Nephron (organoid): Measurements from ENCODE around the gene ENSA.
"Not testable (repeated sequence)": the region's sequence is repeated elsewhere in the genome, so short reads cannot be mapped to it uniquely, and the experiment has no call there.

Experiments used
- H3K27ac Mint-ChIP-seq, 3 experiments: 2 replicates each; pipeline ENCODE4 v1.8.0; 2020; ENCODE audit warnings: mixed read lengths in 3 of 3, mild to moderate bottlenecking in 2 of 3, moderate library complexity in 1 of 3
- H3K27me3 Mint-ChIP-seq: 2 replicates; pipeline ENCODE4 v1.8.0; 2021; ENCODE audit warnings: low read depth, mild to moderate bottlenecking, moderate library complexity, mixed read lengths
- H3K36me3 Mint-ChIP-seq: 2 replicates; pipeline ENCODE4 v1.8.0; 2020; ENCODE audit warnings: low read depth, mixed read lengths
- H3K4me1 Mint-ChIP-seq: 2 replicates; pipeline ENCODE4 v1.8.0; 2020; ENCODE audit warnings: mixed read lengths
- H3K4me3 Mint-ChIP-seq, 3 experiments: 2 replicates each; pipeline ENCODE4 v1.8.0; 2020; ENCODE audit warnings: mild to moderate bottlenecking in 3 of 3, mixed read lengths in 3 of 3, moderate library complexity in 2 of 3
- H3K9me3 Mint-ChIP-seq: 2 replicates; pipeline ENCODE4 v1.8.0; 2020; ENCODE audit warnings: mixed read lengths
- CTCF ChIP-seq, 3 experiments: fragments of 200-600 bp; sonication (generic); IDR thresholded peaks; one replicate each; pipeline ENCODE4 v1.5.0; 2021; ENCODE audit warnings: antibody characterized with exemption in 3 of 3; ENCODE audit not compliant: unreplicated experiment in 3 of 3

Gene ENSA

GRCh38 chr1:150576794-150577556, 52.4 kb downstream of the ENSA start:
- TF ChIP-seq CTCF (IDR thresholded peaks at IDR 0.05; ENCODE audit: unreplicated experiment in 3 of 3) = no peak
- no peaks in the 10 kb centered on the region for H3K9me3 Mint-ChIP-seq
- H3K36me3 Mint-ChIP-seq = peaks cover 66% of the 10 kb centered on the region
- H3K27me3 Mint-ChIP-seq = no peaks in the 10 kb centered on the region
- H3K27ac Mint-ChIP-seq = peak overlapping the region; percentile 96 to 99 (median 99)
- peaks cover 48% of the 10 kb centered on the region for H3K4me1 Mint-ChIP-seq
- H3K4me3 Mint-ChIP-seq = peak overlapping the region; percentile 95 to 98 (median 97)

- peak overlapping the region; percentile 95 to 98 (median 97) for H3K4me3 Mint-ChIP-seq
- H3K9me3 Mint-ChIP-seq = no peaks in the 10 kb centered on the region
- TF ChIP-seq CTCF (IDR thresholded peaks at IDR 0.05; ENCODE audit: unreplicated experiment in 3 of 3) = no peak
- peaks cover 48% of the 10 kb centered on the region for H3K4me1 Mint-ChIP-seq
- no peaks in the 10 kb centered on the region for H3K27me3 Mint-ChIP-seq
- H3K27ac Mint-ChIP-seq = peak overlapping the region; percentile 37 to 73 (median 47)
- peaks cover 67% of the 10 kb centered on the region for H3K36me3 Mint-ChIP-seq
Observed at GRCh38 chr1:150576367-150576711, 53.1 kb downstream of the ENSA start.

GRCh38 chr1:150575518-150576366, 53.7 kb downstream of the ENSA start:
- Mint-ChIP-seq H3K9me3 (no peaks in the 10 kb centered on the region), H3K4me3 (peak overlapping the region; percentile 95 to 98 (median 97)), H3K4me1 (peaks cover 46% of the 10 kb centered on the region), H3K27ac (peak overlapping the region; percentile 37 to 73 (median 47)), H3K27me3 (no peaks in the 10 kb centered on the region), H3K36me3 (peaks cover 73% of the 10 kb centered on the region)
- TF ChIP-seq CTCF (IDR thresholded peaks at IDR 0.05; ENCODE audit: unreplicated experiment in 3 of 3) = no peak

GRCh38 chr1:150575072-150575489, 54.3 kb downstream of the ENSA start:
- peaks cover 77% of the 10 kb centered on the region for H3K36me3 Mint-ChIP-seq
- H3K4me1 Mint-ChIP-seq = peaks cover 44% of the 10 kb centered on the region
- peak overlapping the region; percentile 47 to 52 (median 50) for H3K27ac Mint-ChIP-seq
- no peaks in the 10 kb centered on the region for H3K9me3 Mint-ChIP-seq
- peak overlapping the region; percentile 95 to 98 (median 97) for H3K4me3 Mint-ChIP-seq
- H3K27me3 Mint-ChIP-seq = no peaks in the 10 kb centered on the region
- TF ChIP-seq CTCF (IDR thresholded peaks at IDR 0.05; ENCODE audit: unreplicated experiment in 3 of 3) = no peak

GRCh38 chr1:150574260-150575071, 54.9 kb downstream of the ENSA start:
- Mint-ChIP-seq H3K4me3 (peak overlapping the region; percentile 58 to 98 (median 97)), H3K36me3 (peaks cover 81% of the 10 kb centered on the region), H3K27me3 (no peaks in the 10 kb centered on the region), H3K9me3 (no peaks in the 10 kb centered on the region), H3K4me1 (peaks cover 47% of the 10 kb centered on the region), H3K27ac (peak overlapping the region; percentile 47 to 52 (median 50))
- no peak for TF ChIP-seq CTCF (IDR thresholded peaks at IDR 0.05; ENCODE audit: unreplicated experiment in 3 of 3)

GRCh38 chr1:150573648-150574071, 55.8 kb downstream of the ENSA start:
- H3K9me3 Mint-ChIP-seq, H3K27ac Mint-ChIP-seq, H3K27me3 Mint-ChIP-seq, H3K4me3 Mint-ChIP-seq: not testable (repeated sequence)
- H3K4me1 Mint-ChIP-seq = peaks cover 52% of the 10 kb centered on the region
- peaks cover 77% of the 10 kb centered on the region for H3K36me3 Mint-ChIP-seq
